Fibroblast of lung (primary cell): Measurements from ENCODE around the gene CD200. TPM values are rescaled to one million over a fixed set of nuclear protein-coding genes. Genes with fewer than 3 reads are reported as not detected.

Experiments
- DNase-seq, 2 donors: peaks; one replicate each; pipeline versions ENCODE4 v3.0.0 to v3.0.0-alpha.2; 2010; ENCODE audit warnings: low read depth in 2 of 2
- H2AFZ ChIP-seq: 2 replicates; pipeline ENCODE4 v1.5.1; 2012; ENCODE audit warnings: low read length, control low read depth, inconsistent platforms
- H3K27ac ChIP-seq: 2 replicates; pipeline ENCODE4 v1.5.1; 2011; ENCODE audit warnings: low read length, control low read depth; ENCODE audit not compliant: insufficient read depth
- H3K27me3 ChIP-seq: 2 replicates; pipeline ENCODE4 v1.5.1; 2011; ENCODE audit warnings: mild to moderate bottlenecking, low read length; ENCODE audit not compliant: control insufficient read depth, insufficient read depth
- H3K36me3 ChIP-seq: 2 replicates; pipeline ENCODE4 v1.5.1; 2011; ENCODE audit warnings: low read length; ENCODE audit not compliant: control insufficient read depth, insufficient read depth
- H3K4me1 ChIP-seq: 2 replicates; pipeline ENCODE4 v1.5.1; 2011; ENCODE audit warnings: low read length; ENCODE audit not compliant: control insufficient read depth, insufficient read depth; ENCODE audit errors: extremely low read depth
- H3K4me2 ChIP-seq: 2 replicates; pipeline ENCODE4 v1.5.1; 2011; ENCODE audit warnings: low read length, control low read depth; ENCODE audit not compliant: insufficient read depth; ENCODE audit errors: extremely low read depth
- H3K4me3 ChIP-seq, 4 experiments: fragments of 200-600 bp in 1 of 4; sonication (generic) in 1 of 4; replicated peaks in 1 of 4; 2 replicates each; pipeline ENCODE4 v1.5.1; 2011 to 2016; ENCODE audit warnings: low read length in 4 of 4, low read depth in 3 of 4, mild to moderate bottlenecking in 3 of 4, control low read depth in 2 of 4, inconsistent platforms in 1 of 4, mixed read lengths in 1 of 4; ENCODE audit not compliant: insufficient read depth in 1 of 4; ENCODE audit errors: control extremely low read depth in 1 of 4
- H3K79me2 ChIP-seq: 2 replicates; pipeline ENCODE4 v1.5.1; 2012; ENCODE audit warnings: mild to moderate bottlenecking, low read length, inconsistent platforms; ENCODE audit not compliant: control insufficient read depth, insufficient read depth
- H3K9ac ChIP-seq: 2 replicates; pipeline ENCODE4 v1.5.1; 2011; ENCODE audit warnings: mild to moderate bottlenecking, low read length, control low read depth; ENCODE audit not compliant: insufficient read depth
- H3K9me3 ChIP-seq: 2 replicates; pipeline ENCODE4 v1.5.1; 2012; ENCODE audit warnings: low read depth, low read length; ENCODE audit not compliant: control insufficient read depth, insufficient read depth
- H4K20me1 ChIP-seq: 2 replicates; pipeline ENCODE4 v1.5.1; 2011; ENCODE audit warnings: low read length; ENCODE audit not compliant: control insufficient read depth, insufficient read depth; ENCODE audit errors: extremely low read depth
- EZH2 ChIP-seq: IDR thresholded peaks from 2 replicates; pipeline ENCODE4 v1.5.1; 2012; ENCODE audit warnings: low read length, control low read depth, mild to moderate bottlenecking; ENCODE audit errors: missing control alignments
- polyA plus RNA-seq, 2 donors: library from polyadenylated mRNA; depleted of rRNA in 1 of 2; stranded (reverse) in 1 of 2; unstranded in 1 of 2; fragments of >200 nt; gene quantifications; 2 replicates each; pipeline ENCODE4 v1.2.1, GENCODE V29; 2011 to 2012; ENCODE audit warnings: missing spikeins in 1 of 2
- total RNA-seq: library from RNA; depleted of rRNA; stranded (reverse); fragments of >200 nt; gene quantifications from 2 replicates; pipeline ENCODE4 v1.2.1, GENCODE V29; 2014
- TF ChIP-seq, protein P1 (sequence below), 2 donors: IDR thresholded peaks in 1 of 2; conservative IDR thresholded peaks in 1 of 2; 1 replicate in 1 of 2; 2 replicates in 1 of 2; pipeline ENCODE4 v1.5.1; 2011 to 2012; ENCODE audit warnings: low read length in 2 of 2, control low read depth in 1 of 2, inconsistent platforms in 1 of 2, low read depth in 1 of 2, mild to moderate bottlenecking in 1 of 2

CD200 gene
- total and polyA plus RNA-seq, 2 donors (not counting 1 experiment from before 2014, with no cell fraction given): 0.17 to 0.22 TPM

DNA sequence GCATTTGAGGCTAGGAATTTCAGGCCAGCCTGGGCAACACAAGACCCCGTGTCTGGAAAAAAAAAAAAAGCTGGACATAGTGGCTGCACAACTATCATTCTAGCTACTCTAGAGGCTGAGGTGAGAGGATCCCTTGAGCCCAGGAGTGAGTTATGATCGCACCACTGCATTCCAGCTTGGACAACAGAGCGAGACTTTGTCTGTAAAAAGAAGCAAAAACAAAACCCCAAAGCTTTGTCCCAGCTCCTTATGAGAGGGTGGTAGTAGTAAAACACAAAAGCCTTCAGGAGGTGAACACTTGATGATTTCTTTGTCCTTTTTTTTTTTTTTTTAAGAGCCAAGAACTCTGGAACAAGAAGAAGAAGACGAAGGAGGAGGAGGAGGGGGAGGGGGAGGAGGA is 1.1 kb upstream of the CD200 start:
- Histone ChIP-seq H2AFZ (no peak overlapping the region), H3K9me3 (no peaks in the 10 kb centered on the region)
- TF ChIP-seq, protein P1, sequence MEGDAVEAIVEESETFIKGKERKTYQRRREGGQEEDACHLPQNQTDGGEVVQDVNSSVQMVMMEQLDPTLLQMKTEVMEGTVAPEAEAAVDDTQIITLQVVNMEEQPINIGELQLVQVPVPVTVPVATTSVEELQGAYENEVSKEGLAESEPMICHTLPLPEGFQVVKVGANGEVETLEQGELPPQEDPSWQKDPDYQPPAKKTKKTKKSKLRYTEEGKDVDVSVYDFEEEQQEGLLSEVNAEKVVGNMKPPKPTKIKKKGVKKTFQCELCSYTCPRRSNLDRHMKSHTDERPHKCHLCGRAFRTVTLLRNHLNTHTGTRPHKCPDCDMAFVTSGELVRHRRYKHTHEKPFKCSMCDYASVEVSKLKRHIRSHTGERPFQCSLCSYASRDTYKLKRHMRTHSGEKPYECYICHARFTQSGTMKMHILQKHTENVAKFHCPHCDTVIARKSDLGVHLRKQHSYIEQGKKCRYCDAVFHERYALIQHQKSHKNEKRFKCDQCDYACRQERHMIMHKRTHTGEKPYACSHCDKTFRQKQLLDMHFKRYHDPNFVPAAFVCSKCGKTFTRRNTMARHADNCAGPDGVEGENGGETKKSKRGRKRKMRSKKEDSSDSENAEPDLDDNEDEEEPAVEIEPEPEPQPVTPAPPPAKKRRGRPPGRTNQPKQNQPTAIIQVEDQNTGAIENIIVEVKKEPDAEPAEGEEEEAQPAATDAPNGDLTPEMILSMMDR (conservative IDR thresholded peaks at IDR 0.05 in 1 of 2, IDR thresholded peaks at IDR 0.05 in 1 of 2; ENCODE audit: low read depth in 1 of 2, low read length in 2 of 2): no peak
- TF ChIP-seq EZH2: no peak

GRCh38 chr3:112333381-112334317 is 693 bp downstream of the CD200 start:
- H3K27me3 ChIP-seq: peaks cover 7% of the 10 kb centered on the region
- H3K9ac ChIP-seq: no peak overlapping the region
- no peaks in the 10 kb centered on the region for H3K9me3 ChIP-seq
- no peaks in the 10 kb centered on the region for H3K79me2 ChIP-seq
- H3K4me2 ChIP-seq: peak overlapping the region; percentile 84
- peak; percentile 43 for TF ChIP-seq EZH2
- TF ChIP-seq, protein P1 (conservative IDR thresholded peaks at IDR 0.05 in 1 of 2, IDR thresholded peaks at IDR 0.05 in 1 of 2; ENCODE audit: low read depth in 1 of 2, low read length in 2 of 2): no peak
- H3K27ac ChIP-seq: no peak overlapping the region
- peak overlapping the region; percentile 38 to 61 (median 52) for H3K4me3 ChIP-seq
- H3K36me3 ChIP-seq: no peaks in the 10 kb centered on the region
- no peak overlapping the region for H2AFZ ChIP-seq
- DNase-seq: peak; percentile 36 to 48
- no peaks in the 10 kb centered on the region for H3K4me1 ChIP-seq
- H4K20me1 ChIP-seq: no peaks in the 10 kb centered on the region

More for the DNA sequence above, 1.1 kb upstream of the CD200 start:
- DNase-seq: no peak
- no peaks in the 10 kb centered on the region for H3K4me1 ChIP-seq
- H3K9ac ChIP-seq: no peak overlapping the region
- no peak overlapping the region for H3K4me3 ChIP-seq
- H3K36me3 ChIP-seq: no peaks in the 10 kb centered on the region
- H3K27me3 ChIP-seq: peaks cover 7% of the 10 kb centered on the region
- H3K4me2 ChIP-seq: no peak overlapping the region
- no peak overlapping the region for H3K27ac ChIP-seq
- H4K20me1 ChIP-seq: no peaks in the 10 kb centered on the region
- no peaks in the 10 kb centered on the region for H3K79me2 ChIP-seq

GRCh38 chr3:112334691-112335433 is 1.9 kb downstream of the CD200 start:
- Histone ChIP-seq H3K4me1 (no peaks in the 10 kb centered on the region), H3K27ac (no peak overlapping the region), H3K36me3 (no peaks in the 10 kb centered on the region), H3K9me3 (no peaks in the 10 kb centered on the region), H3K27me3 (peaks cover 7% of the 10 kb centered on the region), H3K9ac (no peak overlapping the region), H3K4me3 (peak overlapping the region in 1 of 4 experiments; percentile 61), H2AFZ (no peak overlapping the region), H3K4me2 (no peak overlapping the region), H3K79me2 (no peaks in the 10 kb centered on the region), H4K20me1 (no peaks in the 10 kb centered on the region)
- DNase-seq: no peak
- TF ChIP-seq EZH2: no peak
- TF ChIP-seq, protein P1 (conservative IDR thresholded peaks at IDR 0.05 in 1 of 2, IDR thresholded peaks at IDR 0.05 in 1 of 2; ENCODE audit: low read depth in 1 of 2, low read length in 2 of 2): no peak
